Measurements from ENCODE around the gene GLI2. TPM values are rescaled to one million over a fixed set of nuclear protein-coding genes. Genes with fewer than 3 reads are reported as not detected.
A peak's percentile ranks its signal among the peaks of the same experiment; 100 is the strongest.

Gene GLI2
- total and polyA plus RNA-seq, 9 donors: 5.9 to 53.0 (median 36.3) TPM

- intact Hi-C loops (cut with DNase I): no loop called here
- Histone ChIP-seq H3K9me3 (no peaks in the 10 kb centered on the region), H3K27ac (peak overlapping the region; percentile 79 to 97), H3K4me3 (no peak overlapping the region), H3K27me3 (no peaks in the 10 kb centered on the region), H3K36me3 (no peaks in the 10 kb centered on the region), H3K4me1 (ENCODE audit: insufficient read depth) (peaks cover 58% of the 10 kb centered on the region)
- TF ChIP-seq CTCF (IDR thresholded peaks at IDR 0.05) (no peak), POLR2A (IDR thresholded peaks at IDR 0.05) (no peak), EP300 (IDR thresholded peaks at IDR 0.05) (no peak)
- WGBS, 3 donors: 52 to 66% (median 58%) methylated on average over 14 of the region's 14 CpGs
- peak; percentile 39 to 55 (median 51) for DNase-seq
Observed at GRCh38 chr2:120766470-120767351, 31.0 kb downstream of the GLI2 start.

- H3K4me3 ChIP-seq: no peak overlapping the region
- no peaks in the 10 kb centered on the region for H3K36me3 ChIP-seq
- H3K27me3 ChIP-seq: no peaks in the 10 kb centered on the region
- intact Hi-C loops (cut with DNase I): no loop called here
- peaks cover 59% of the 10 kb centered on the region for H3K4me1 ChIP-seq (ENCODE audit: insufficient read depth)
- TF ChIP-seq EP300 (IDR thresholded peaks at IDR 0.05) (no peak), POLR2A (IDR thresholded peaks at IDR 0.05) (no peak), CTCF (IDR thresholded peaks at IDR 0.05) (no peak)
- H3K27ac ChIP-seq: peak overlapping the region; percentile 57 to 97
- 35 to 60% (median 46%) methylated on average over 10 of the region's 10 CpGs for WGBS, 3 donors
- H3K9me3 ChIP-seq: no peaks in the 10 kb centered on the region
- DNase-seq: peak in 3 of 5 donors; percentile 44 to 57 (median 56)
Observed at GRCh38 chr2:120767486-120768005, 31.9 kb downstream of the GLI2 start.

GRCh38 chr2:120768112-120769048 lies 32.7 kb downstream of the GLI2 start:
- DNase-seq: peak in 3 of 5 donors; percentile 47 to 56 (median 53)
- Histone ChIP-seq H3K36me3 (no peaks in the 10 kb centered on the region), H3K9me3 (no peaks in the 10 kb centered on the region), H3K27ac (peak overlapping the region in 1 of 2 donors; percentile 97), H3K27me3 (no peaks in the 10 kb centered on the region), H3K4me1 (ENCODE audit: insufficient read depth) (peaks cover 59% of the 10 kb centered on the region), H3K4me3 (no peak overlapping the region)
- intact Hi-C loops (cut with DNase I): no loop called here
- 58 to 62% (median 62%) methylated on average over 17 of the region's 17 CpGs for WGBS, 3 donors
- TF ChIP-seq POLR2A (IDR thresholded peaks at IDR 0.05): no peak
- no peak for TF ChIP-seq EP300 (IDR thresholded peaks at IDR 0.05)
- TF ChIP-seq CTCF (IDR thresholded peaks at IDR 0.05): no peak

Data from ovary (tissue), 9 donors.